ENCODE measurements around the gene KIF23. TPM values are rescaled to one million over a fixed set of nuclear protein-coding genes. Genes with fewer than 3 reads are reported as not detected.

KIF23 gene
- total RNA-seq, 1 experiment from 2014 or later, result 83.7 TPM

DNA sequence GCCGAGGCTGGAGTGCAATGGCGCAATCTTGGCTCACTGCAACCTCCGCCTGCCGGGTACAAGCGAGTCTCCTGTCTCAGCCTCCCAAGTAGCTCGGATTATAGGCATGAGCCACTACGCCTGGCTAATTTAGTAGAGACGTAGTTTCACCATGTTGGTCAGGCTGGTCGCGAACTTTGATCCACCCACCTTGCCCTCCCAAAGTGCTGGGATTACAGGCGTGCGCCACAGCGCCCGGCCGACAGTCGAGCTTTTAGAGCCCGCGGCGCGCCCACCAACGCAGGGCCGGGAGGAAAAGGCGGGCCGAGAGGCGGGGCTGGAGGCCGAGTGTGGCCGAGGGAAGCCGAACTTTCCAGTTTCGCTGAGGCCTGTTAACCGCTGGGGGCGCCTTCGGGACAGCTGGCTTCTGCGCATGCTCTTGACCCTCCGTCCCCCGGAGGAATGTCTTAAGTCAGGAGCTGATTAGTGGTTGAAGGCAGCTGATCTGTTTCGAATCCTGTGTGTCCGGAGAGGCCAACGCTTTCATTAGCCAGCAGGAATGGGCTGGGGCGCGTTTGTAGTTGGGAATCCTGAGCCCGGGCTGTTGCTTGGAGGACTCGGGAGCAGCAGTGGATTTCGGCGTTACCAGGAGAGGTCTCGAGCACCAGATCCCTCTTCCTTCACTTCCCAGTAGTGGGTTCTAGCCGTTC is 48.5 kb downstream of the KIF23 start (continued):
- TF ChIP-seq REST (IDR thresholded peaks at IDR 0.05; ENCODE audit: low read depth) (no peak), RAD21 (IDR thresholded peaks at IDR 0.05; ENCODE audit: low read depth) (no peak), JUND (IDR thresholded peaks at IDR 0.05) (no peak), POLR2A (IDR thresholded peaks at IDR 0.05; ENCODE audit: borderline replicate concordance, extremely low read depth, insufficient read depth, insufficient read length) (peak; percentile 50), SIN3A (IDR thresholded peaks at IDR 0.05; ENCODE audit: low read depth) (peak; percentile 46; the same call in 1 of the 2 replicates), ELF1 (IDR thresholded peaks at IDR 0.05; ENCODE audit: borderline replicate concordance, low read depth) (no peak), CBX3 (IDR thresholded peaks at IDR 0.05; ENCODE audit: low read depth) (peak; percentile 43; the same call in 1 of the 2 replicates), ZNF274 (IDR thresholded peaks at IDR 0.05; ENCODE audit: low read depth, low read length) (no peak), EZH2phosphoT487 (IDR thresholded peaks at IDR 0.05; ENCODE audit: borderline replicate concordance) (no peak), MAX (IDR thresholded peaks at IDR 0.05) (peak; percentile 80)

DNA sequence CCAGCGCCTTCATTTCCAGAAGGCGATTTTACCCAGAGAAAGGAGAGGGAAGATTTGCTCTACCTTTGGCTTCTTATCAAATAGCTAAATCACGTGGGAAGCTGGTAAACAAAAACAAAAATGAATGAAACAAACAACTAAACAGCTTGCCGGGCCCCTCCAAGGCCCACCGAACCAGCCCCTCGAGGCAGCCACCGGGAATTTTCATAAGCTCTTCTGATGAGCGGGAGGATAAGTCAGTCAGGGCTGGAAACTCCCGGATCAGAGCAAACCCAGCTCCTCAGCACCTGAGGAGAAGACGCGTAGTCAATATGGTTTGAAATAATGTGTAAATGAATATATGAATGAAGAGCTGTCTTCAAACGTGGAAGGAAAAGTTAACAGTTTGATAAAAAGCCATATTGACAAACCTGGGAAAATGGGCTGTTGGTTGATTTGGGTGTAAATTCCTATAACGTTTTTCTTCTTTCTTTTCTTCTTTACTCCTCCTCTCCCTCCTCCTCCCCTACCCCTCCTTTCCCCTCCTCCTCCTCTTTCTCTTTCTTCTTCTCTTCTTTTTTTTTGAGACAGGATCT is 49.1 kb downstream of the KIF23 start:
- Histone ChIP-seq H3K27ac (ENCODE audit: low read depth, low read length) (peak overlapping the region; percentile 75), H2AFZ (ENCODE audit: low read depth, low read length, poor library complexity, severe bottlenecking) (no peak overlapping the region), H4K20me1 (ENCODE audit: insufficient read depth) (no peaks in the 10 kb centered on the region), H3K27me3 (ENCODE audit: insufficient read depth, low read length) (no peaks in the 10 kb centered on the region), H3K9me3 (ENCODE audit: control insufficient read depth in 1 of 2, insufficient read depth in 1 of 2, low read depth in 1 of 2, low read length in 2 of 2) (no peaks in the 10 kb centered on the region), H3K9ac (ENCODE audit: low read length) (peak overlapping the region; percentile 80), H3K4me2 (ENCODE audit: low read length) (peak overlapping the region; percentile 88), H3K4me1 (ENCODE audit: control insufficient read depth in 1 of 2, insufficient read depth in 2 of 2, low read length in 2 of 2) (peaks cover 10 to 42% of the 10 kb centered on the region in 2 experiments), H3K36me3 (ENCODE audit: control insufficient read depth in 1 of 2, insufficient read depth in 2 of 2, low read length in 2 of 2) (no peaks in the 10 kb centered on the region), H3K79me2 (ENCODE audit: insufficient read depth, low read length) (no peaks in the 10 kb centered on the region), H3K9me2 (ENCODE audit: insufficient read depth) (no peaks in the 10 kb centered on the region), H3K4me3 (replicated peaks in 1 of 2; ENCODE audit: low read depth in 1 of 2, low read length in 2 of 2) (peak overlapping the region; percentile 55 to 66)
- intact Hi-C loops (cut with micrococcal nuclease), result no loop called here
- ChIA-PET POLR2A (interaction anchor here (1.3 to 2.7 kb wide), 2 partner anchors 10 to 635 kb away, joined by 4 to 43 read pairs; partner anchors contain the start of genes RPLP1 and TLE3), RAD21 (ENCODE audit: low non-redundant PET in 1 of 2, low total read pairs in 2 of 2, uncharacterized antibody in 2 of 2, unreplicated experiment in 2 of 2) (no interaction called here), CTCF (interaction anchor here (0.6 to 1.9 kb wide), 15 partner anchors 9 to 1259 kb away, joined by 3 to 15 read pairs (median 4); partner anchors contain the start of gene RPLP1)
- DNase-seq (ENCODE audit: low read depth, low spot score), result no peak
- BruUV-seq (replicated peaks), result TSS peak; percentile 81
- no peak for ATAC-seq
- TF ChIP-seq REST (IDR thresholded peaks at IDR 0.05; ENCODE audit: low read depth) (no peak), SIN3A (IDR thresholded peaks at IDR 0.05; ENCODE audit: low read depth) (no peak), CEBPB (IDR thresholded peaks at IDR 0.05; ENCODE audit: low read depth) (no peak), CBX3 (IDR thresholded peaks at IDR 0.05; ENCODE audit: low read depth) (no peak), POLR2A (IDR thresholded peaks at IDR 0.05; ENCODE audit: borderline replicate concordance, extremely low read depth, insufficient read depth, insufficient read length) (no peak)

Measured in HCT116 (cell line).